Duodenal mucosa (tissue), 2 donors: ENCODE results near the gene NTHL1.
A peak's percentile ranks its signal among the peaks of the same experiment; 100 is the strongest.

Source experiments
- H3K27ac ChIP-seq: one replicate; pipeline ENCODE4 v1.7.0; 2013; ENCODE audit warnings: low read depth, low read length
- H3K27me3 ChIP-seq, 2 donors: one replicate each; pipeline ENCODE4 v1.7.0; 2013; ENCODE audit warnings: low read length in 2 of 2, control low read depth in 1 of 2; ENCODE audit not compliant: insufficient read depth in 2 of 2, control insufficient read depth in 1 of 2
- H3K36me3 ChIP-seq, 2 donors: one replicate each; pipeline ENCODE4 v1.7.0; 2013; ENCODE audit warnings: low read length in 2 of 2, control low read depth in 1 of 2; ENCODE audit not compliant: insufficient read depth in 2 of 2, control insufficient read depth in 1 of 2
- H3K4me1 ChIP-seq, 2 donors: one replicate each; pipeline ENCODE4 v1.7.0; 2013; ENCODE audit warnings: low read length in 2 of 2, control low read depth in 1 of 2; ENCODE audit not compliant: insufficient read depth in 2 of 2, control insufficient read depth in 1 of 2
- H3K4me3 ChIP-seq, 2 donors: one replicate each; pipeline ENCODE4 v1.7.0; 2013; ENCODE audit warnings: low read length in 2 of 2, low read depth in 1 of 2
- H3K9ac ChIP-seq, 2 donors: one replicate each; pipeline ENCODE4 v1.7.0; 2013; ENCODE audit warnings: low read length in 2 of 2, low read depth in 1 of 2
- H3K9me3 ChIP-seq, 2 donors: one replicate each; pipeline ENCODE4 v1.7.0; 2013; ENCODE audit warnings: low read length in 2 of 2, control low read depth in 1 of 2; ENCODE audit not compliant: control insufficient read depth in 1 of 2

Gene NTHL1

GRCh38 chr16:2042986-2043666, 4.5 kb downstream of the NTHL1 start:
- Histone ChIP-seq H3K9ac (no peak overlapping the region), H3K36me3 (no peaks in the 10 kb centered on the region), H3K27me3 (no peaks in the 10 kb centered on the region), H3K4me1 (peaks cover 34 to 46% of the 10 kb centered on the region in 2 donors), H3K27ac (peak overlapping the region; percentile 42), H3K4me3 (no peak overlapping the region), H3K9me3 (no peaks in the 10 kb centered on the region)

- peak overlapping the region in 1 of 2 donors; percentile 39 for H3K9ac ChIP-seq
- peaks cover 34 to 50% of the 10 kb centered on the region in 2 donors for H3K4me1 ChIP-seq
- no peak overlapping the region for H3K27ac ChIP-seq
- no peaks in the 10 kb centered on the region for H3K27me3 ChIP-seq
- no peak overlapping the region for H3K4me3 ChIP-seq
- no peaks in the 10 kb centered on the region for H3K36me3 ChIP-seq
- H3K9me3 ChIP-seq = no peaks in the 10 kb centered on the region
Observed at GRCh38 chr16:2042171-2042985, 5.3 kb downstream of the NTHL1 start.

GRCh38 chr16:2040787-2041522, 6.7 kb downstream of the NTHL1 start:
- Histone ChIP-seq H3K4me3 (no peak overlapping the region), H3K9me3 (no peaks in the 10 kb centered on the region), H3K4me1 (peaks cover 29 to 52% of the 10 kb centered on the region in 2 donors), H3K27ac (no peak overlapping the region), H3K36me3 (no peaks in the 10 kb centered on the region), H3K9ac (no peak overlapping the region), H3K27me3 (no peaks in the 10 kb centered on the region)

GRCh38 chr16:2040041-2040786, 7.4 kb downstream of the NTHL1 start:
- no peaks in the 10 kb centered on the region for H3K9me3 ChIP-seq
- no peaks in the 10 kb centered on the region for H3K27me3 ChIP-seq
- peaks cover 29 to 50% of the 10 kb centered on the region in 2 donors for H3K4me1 ChIP-seq
- H3K36me3 ChIP-seq = no peaks in the 10 kb centered on the region
- no peak overlapping the region for H3K9ac ChIP-seq
- peak overlapping the region; percentile 32 for H3K27ac ChIP-seq
- no peak overlapping the region for H3K4me3 ChIP-seq

GRCh38 chr16:2039274-2040031, 8.2 kb downstream of the NTHL1 start:
- no peaks in the 10 kb centered on the region for H3K9me3 ChIP-seq
- no peaks in the 10 kb centered on the region for H3K36me3 ChIP-seq
- H3K4me1 ChIP-seq = peaks cover 29 to 57% of the 10 kb centered on the region in 2 donors
- H3K9ac ChIP-seq = no peak overlapping the region
- no peaks in the 10 kb centered on the region for H3K27me3 ChIP-seq
- H3K27ac ChIP-seq = peak overlapping the region; percentile 58
- H3K4me3 ChIP-seq = no peak overlapping the region

- no peaks in the 10 kb centered on the region for H3K9me3 ChIP-seq
- H3K9ac ChIP-seq = no peak overlapping the region
- H3K36me3 ChIP-seq = no peaks in the 10 kb centered on the region
- no peaks in the 10 kb centered on the region for H3K27me3 ChIP-seq
- no peak overlapping the region for H3K4me3 ChIP-seq
- H3K4me1 ChIP-seq = peaks cover 30 to 50% of the 10 kb centered on the region in 2 donors
- peak overlapping the region; percentile 58 for H3K27ac ChIP-seq
Observed at GRCh38 chr16:2038382-2039231, 9.0 kb downstream of the NTHL1 start.

- H3K9ac ChIP-seq = no peak overlapping the region
- peak overlapping the region; percentile 75 for H3K27ac ChIP-seq
- no peak overlapping the region for H3K4me3 ChIP-seq
- peaks cover 24 to 43% of the 10 kb centered on the region in 2 donors for H3K4me1 ChIP-seq
- H3K27me3 ChIP-seq = no peaks in the 10 kb centered on the region
- no peaks in the 10 kb centered on the region for H3K36me3 ChIP-seq
- no peaks in the 10 kb centered on the region for H3K9me3 ChIP-seq
Observed at GRCh38 chr16:2037647-2038381, 9.8 kb downstream of the NTHL1 start.

GRCh38 chr16:2037115-2037514, 10.5 kb downstream of the NTHL1 start:
- Histone ChIP-seq H3K4me3 (no peak overlapping the region), H3K27me3 (no peaks in the 10 kb centered on the region), H3K9ac (no peak overlapping the region), H3K9me3 (no peaks in the 10 kb centered on the region), H3K27ac (no peak overlapping the region), H3K4me1 (peaks cover 24 to 40% of the 10 kb centered on the region in 2 donors), H3K36me3 (no peaks in the 10 kb centered on the region)
